Left lung (tissue), 10 donors: ENCODE measurements around the gene NARF. TPM values are rescaled to one million over a fixed set of nuclear protein-coding genes. Genes with fewer than 3 reads are reported as not detected.

Experiments used
- ATAC-seq: fragments of 200-7000 bp; cut with Tn5 transposase; one replicate; pipeline ENCODE4 v1.9.1; 2020; ENCODE audit warnings: moderate library complexity
- DNase-seq, 4 donors: peaks; one replicate each; pipeline ENCODE4 v3.0.0-alpha.2; 2013 to 2020
- H3K27ac ChIP-seq, 2 donors: fragments of 200-600 bp; sonication (generic) in 1 of 2; one replicate each; pipeline versions ENCODE4 v1.5.0 to v1.8.0; 2020 to 2021
- H3K27me3 ChIP-seq, 2 donors: fragments of 200-600 bp; sonication (generic) in 1 of 2; one replicate each; pipeline versions ENCODE4 v1.5.0 to v1.8.0; 2020 to 2021
- H3K36me3 ChIP-seq, 2 donors: fragments of 200-600 bp; sonication (generic) in 1 of 2; one replicate each; pipeline versions ENCODE4 v1.5.0 to v1.8.0; 2020 to 2021
- H3K4me1 ChIP-seq, 2 donors: fragments of 200-600 bp; one replicate each; pipeline ENCODE4 v1.8.0; 2021
- H3K4me3 ChIP-seq, 2 donors: fragments of 200-600 bp; sonication (generic) in 1 of 2; one replicate each; pipeline versions ENCODE4 v1.5.0 to v1.8.0; 2020 to 2021; ENCODE audit warnings: mild to moderate bottlenecking in 1 of 2
- H3K9me3 ChIP-seq, 2 donors: fragments of 200-600 bp; sonication (generic) in 1 of 2; one replicate each; pipeline versions ENCODE4 v1.5.0 to v1.8.0; 2020 to 2021
- intact Hi-C, 2 donors: fragments of 100-400 bp; cut with DNase I; formaldehyde crosslinking; loops; one replicate each; pipeline versions ENCODE4 v1.11.2 to v1.14.2; 2022
- polyA plus RNA-seq, 6 donors: library from polyadenylated mRNA; unstranded; fragments of 120-200 nt; gene quantifications; one replicate each; pipeline ENCODE4 v1.2.1, GENCODE V29; 2013; ENCODE audit not compliant: insufficient read length in 6 of 6
- total RNA-seq, 2 donors: library from RNA; stranded (reverse); fragmentation: NEBNext Ultra II Directional; extraction: Animal tissue kit (Norgen Biotek cat#: 25700); gene quantifications; one replicate each; pipeline ENCODE4 v1.2.1, GENCODE V29; 2021
- TF ChIP-seq, protein P1 (sequence below), 2 donors: fragments of 200-600 bp; sonication (generic) in 1 of 2; IDR thresholded peaks; one replicate each; pipeline versions ENCODE4 v1.5.0 to v1.8.0; 2021; ENCODE audit warnings: antibody characterized with exemption in 2 of 2
- donor health status: DM: no; HTN: yes; CAD: no.
- donor health status: DM: no; HTN: no; CAD: no.

Gene NARF
- total and polyA plus RNA-seq, 8 donors = 38.9 to 128 (median 112) TPM

DNA sequence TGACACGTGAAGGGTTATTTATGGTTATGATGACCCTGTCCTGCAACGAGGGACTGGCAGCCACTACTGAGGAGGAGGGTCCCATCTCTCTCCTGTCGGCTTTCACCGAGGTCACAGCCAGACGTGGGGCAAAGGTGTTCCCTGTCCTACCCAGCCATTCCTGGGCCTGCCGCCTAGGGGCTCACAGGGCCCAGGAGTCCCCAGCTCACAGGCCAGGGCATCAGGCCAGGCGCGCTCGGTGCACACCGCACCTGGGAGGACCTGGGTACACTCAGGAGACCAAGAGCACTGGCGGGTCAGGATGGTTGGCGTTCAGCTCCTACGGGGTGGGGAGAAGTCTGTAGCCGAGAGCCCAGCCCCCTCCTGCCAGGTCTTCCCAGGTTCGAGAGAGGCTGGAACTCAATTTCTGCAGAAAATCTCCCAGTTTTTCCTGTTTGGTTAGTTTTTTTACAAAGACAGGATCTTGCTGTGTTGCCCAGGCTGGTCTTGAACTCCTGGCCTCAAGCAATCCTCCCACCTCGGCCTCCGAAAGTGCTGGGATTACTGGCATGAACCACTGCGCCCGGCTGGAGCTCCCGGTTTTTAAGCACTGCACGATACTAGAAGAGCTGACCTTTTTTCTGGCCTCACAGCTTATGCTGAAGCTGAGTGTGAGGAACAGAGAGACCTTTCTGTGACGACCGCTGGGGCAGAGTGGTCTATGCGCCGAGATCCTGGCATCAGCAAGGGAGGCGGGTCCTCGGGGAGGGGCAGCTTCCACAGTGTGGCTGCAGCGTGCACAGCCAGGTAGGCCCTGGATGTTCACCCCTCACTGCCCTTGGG, 15.7 kb upstream of the NARF start:
- Histone ChIP-seq H3K4me1 (peaks cover 3 to 54% of the 10 kb centered on the region in 2 donors), H3K27ac (no peak overlapping the region), H3K9me3 (no peaks in the 10 kb centered on the region), H3K4me3 (no peak overlapping the region), H3K36me3 (peaks cover 0 to 71% of the 10 kb centered on the region in 2 donors), H3K27me3 (no peaks in the 10 kb centered on the region)
- intact Hi-C loops = no loop called here
- no peak for ATAC-seq
- peak in 1 of 4 donors; percentile 54 for DNase-seq
- TF ChIP-seq, protein P1, sequence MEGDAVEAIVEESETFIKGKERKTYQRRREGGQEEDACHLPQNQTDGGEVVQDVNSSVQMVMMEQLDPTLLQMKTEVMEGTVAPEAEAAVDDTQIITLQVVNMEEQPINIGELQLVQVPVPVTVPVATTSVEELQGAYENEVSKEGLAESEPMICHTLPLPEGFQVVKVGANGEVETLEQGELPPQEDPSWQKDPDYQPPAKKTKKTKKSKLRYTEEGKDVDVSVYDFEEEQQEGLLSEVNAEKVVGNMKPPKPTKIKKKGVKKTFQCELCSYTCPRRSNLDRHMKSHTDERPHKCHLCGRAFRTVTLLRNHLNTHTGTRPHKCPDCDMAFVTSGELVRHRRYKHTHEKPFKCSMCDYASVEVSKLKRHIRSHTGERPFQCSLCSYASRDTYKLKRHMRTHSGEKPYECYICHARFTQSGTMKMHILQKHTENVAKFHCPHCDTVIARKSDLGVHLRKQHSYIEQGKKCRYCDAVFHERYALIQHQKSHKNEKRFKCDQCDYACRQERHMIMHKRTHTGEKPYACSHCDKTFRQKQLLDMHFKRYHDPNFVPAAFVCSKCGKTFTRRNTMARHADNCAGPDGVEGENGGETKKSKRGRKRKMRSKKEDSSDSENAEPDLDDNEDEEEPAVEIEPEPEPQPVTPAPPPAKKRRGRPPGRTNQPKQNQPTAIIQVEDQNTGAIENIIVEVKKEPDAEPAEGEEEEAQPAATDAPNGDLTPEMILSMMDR (IDR thresholded peaks at IDR 0.05) = no peak

DNA sequence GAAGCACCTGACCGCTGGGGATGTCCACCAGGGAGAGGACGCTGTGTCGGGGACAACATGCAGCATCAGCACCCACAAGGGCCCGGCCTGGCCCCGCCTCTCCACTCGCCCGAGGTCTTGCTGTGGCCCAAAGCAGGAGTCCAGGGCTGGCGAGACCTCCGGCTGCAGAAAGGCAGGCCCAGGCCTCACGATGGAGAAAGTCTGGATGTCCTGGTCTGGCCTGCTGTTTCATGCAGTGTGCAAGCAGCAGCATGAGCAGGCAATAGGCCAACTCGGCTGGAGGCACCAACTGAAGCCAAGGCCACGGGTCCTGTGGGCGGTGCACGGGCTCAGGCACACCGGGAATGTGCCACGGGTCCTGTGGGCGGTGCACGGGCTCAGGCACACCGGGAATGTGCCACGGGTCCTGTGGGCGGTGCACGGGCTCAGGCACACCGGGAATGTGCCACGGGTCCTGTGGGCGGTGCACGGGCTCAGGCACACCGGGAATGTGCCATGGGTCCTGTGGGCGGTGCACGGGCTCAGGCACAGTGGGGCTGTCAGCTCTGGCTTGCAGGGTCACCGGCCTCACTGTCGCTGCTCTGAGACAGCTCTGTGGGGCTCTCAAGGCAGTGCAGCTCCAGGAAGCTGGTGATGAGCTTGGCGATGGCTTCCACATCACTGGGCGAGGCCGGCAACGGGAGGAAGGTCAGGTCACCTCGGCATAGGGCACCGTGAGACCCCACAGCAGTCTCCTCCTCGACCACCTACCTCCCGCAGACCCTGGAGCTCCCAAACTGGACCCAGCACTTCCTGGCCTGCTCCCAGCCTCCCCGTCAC, 14.9 kb upstream of the NARF start:
- Histone ChIP-seq H3K9me3 (no peaks in the 10 kb centered on the region), H3K27me3 (no peaks in the 10 kb centered on the region), H3K4me1 (peaks cover 3 to 57% of the 10 kb centered on the region in 2 donors), H3K36me3 (peaks cover 0 to 70% of the 10 kb centered on the region in 2 donors), H3K27ac (no peak overlapping the region), H3K4me3 (no peak overlapping the region)
- TF ChIP-seq, protein P1 (IDR thresholded peaks at IDR 0.05) = no peak
- intact Hi-C loops = no loop called here
- no peak for ATAC-seq
- DNase-seq = peak in 1 of 4 donors; percentile 81

- Histone ChIP-seq H3K27ac (no peak overlapping the region), H3K4me1 (peaks cover 5 to 64% of the 10 kb centered on the region in 2 donors), H3K36me3 (peaks cover 0 to 68% of the 10 kb centered on the region in 2 donors), H3K27me3 (no peaks in the 10 kb centered on the region), H3K9me3 (no peaks in the 10 kb centered on the region), H3K4me3 (no peak overlapping the region)
- intact Hi-C loops = no loop called here
- ATAC-seq (no peak), DNase-seq (peak in 1 of 4 donors; percentile 43)
- TF ChIP-seq, protein P1 (IDR thresholded peaks at IDR 0.05) = no peak
Observed at GRCh38 chr17:82444284-82444893, 14.2 kb upstream of the NARF start.

GRCh38 chr17:82444941-82445521, 13.5 kb upstream of the NARF start:
- peaks cover 9 to 64% of the 10 kb centered on the region in 2 donors for H3K4me1 ChIP-seq
- DNase-seq (peak in 1 of 4 donors; percentile 72), ATAC-seq (no peak)
- TF ChIP-seq, protein P1 (IDR thresholded peaks at IDR 0.05) = no peak
- no peaks in the 10 kb centered on the region for H3K27me3 ChIP-seq
- H3K4me3 ChIP-seq = no peak overlapping the region
- intact Hi-C loops = no loop called here
- H3K9me3 ChIP-seq = no peaks in the 10 kb centered on the region
- peaks cover 0 to 62% of the 10 kb centered on the region in 2 donors for H3K36me3 ChIP-seq
- peak overlapping the region in 1 of 2 donors; percentile 63 for H3K27ac ChIP-seq
